22Rv1 (cell line): Measurements from ENCODE around the gene SVIL.
A peak's percentile ranks its signal among the peaks of the same experiment; 100 is the strongest.

ENCODE experiments used
- CTCF ChIP-seq: fragments of 450-650 bp; IDR thresholded peaks from 2 replicates; pipeline ENCODE4 v1.5.1; 2017; ENCODE audit warnings: mild to moderate bottlenecking
- ZFX ChIP-seq: fragments of 450-650 bp; IDR thresholded peaks from 2 replicates; pipeline ENCODE4 v1.6.1; 2017; ENCODE audit warnings: antibody characterized with exemption, borderline replicate concordance

DNA sequence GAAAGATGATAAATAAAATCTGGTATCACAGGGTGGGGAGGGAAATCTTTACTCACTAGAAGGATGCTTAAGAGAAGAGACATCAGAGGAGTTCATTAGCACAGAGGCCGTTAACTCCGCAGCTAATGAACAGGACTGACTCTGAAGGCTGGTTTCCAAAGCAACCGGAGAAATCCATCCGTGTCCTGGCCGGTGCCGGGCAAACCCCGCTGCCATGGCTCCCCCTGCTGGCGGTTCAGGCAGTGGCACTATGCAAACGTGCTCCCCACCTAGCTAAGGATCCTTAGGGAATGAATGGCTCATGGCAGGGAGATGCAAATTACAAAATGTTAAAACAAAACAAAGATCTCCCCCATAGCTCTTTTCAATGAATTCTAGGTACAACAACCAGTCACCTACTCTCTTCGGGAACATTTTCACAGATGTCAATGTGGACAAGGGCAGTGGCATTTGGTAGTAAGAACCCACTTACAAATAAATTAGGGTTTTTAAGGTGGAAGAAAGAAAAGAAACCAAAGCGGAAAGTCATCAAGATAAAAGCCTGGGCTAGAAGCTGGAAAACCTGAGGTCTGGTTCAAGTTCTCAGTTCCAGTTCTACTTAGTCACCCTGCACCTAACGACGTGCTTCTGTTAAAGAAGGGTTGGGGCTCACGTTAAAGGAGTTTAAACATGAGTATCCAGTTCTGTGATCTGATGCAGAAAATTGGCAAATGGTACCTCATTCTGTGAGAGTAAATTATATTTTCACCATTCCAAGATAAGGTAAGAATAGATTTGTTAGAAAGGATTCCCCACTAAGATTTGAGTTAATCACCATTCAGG is 138.2 kb downstream of the SVIL start:
- TF ChIP-seq CTCF, result peak; percentile 98
- no peak for TF ChIP-seq ZFX
